Thyroid gland (tissue), 4 donors: Measurements from ENCODE around the gene SLC22A1.

Experiments
- CTCF ChIP-seq, 6 experiments: fragments of 200-600 bp in 3 of 6; fragments of 450-650 bp in 3 of 6; sonication (generic) in 3 of 6; IDR thresholded peaks; one replicate each; pipeline ENCODE4 v1.5.1; 2016 to 2019; ENCODE audit warnings: antibody characterized with exemption in 6 of 6, mild to moderate bottlenecking in 2 of 6, inconsistent platforms in 1 of 6, moderate library complexity in 1 of 6
- POLR2A ChIP-seq, 2 donors: fragments of 450-650 bp; IDR thresholded peaks; one replicate each; pipeline ENCODE4 v1.6.1; 2017; ENCODE audit warnings: antibody characterized with exemption in 2 of 2, mild to moderate bottlenecking in 2 of 2, moderate library complexity in 1 of 2

GRCh38 chr6:160121981-160122380 lies 366 bp downstream of the SLC22A1 start:
- TF ChIP-seq CTCF (IDR thresholded peaks at IDR 0.05) (no peak), POLR2A (IDR thresholded peaks at IDR 0.05) (no peak)
